Activated CD4-positive, CD25-positive, alpha-beta regulatory T cell treated with anti-CD3 and anti-CD28 coated beads, Interleukin-2, amount 50 U/mL, for 24 hours (primary cell): Measurements from ENCODE around the gene RFLNA.

Source experiments
- ATAC-seq, 2 donors: fragments of 150-1000 bp; cut with Tn5 transposase; one replicate each; pipeline ENCODE4 v1.10.0; 2021; ENCODE audit warnings: mild to moderate bottlenecking in 1 of 2, moderate library complexity in 1 of 2

RFLNA gene

GRCh38 chr12:124361996-124362395 lies 67.1 kb downstream of the RFLNA start:
- no peak for ATAC-seq

GRCh38 chr12:124363353-124363965 lies 68.6 kb downstream of the RFLNA start:
- ATAC-seq, result no peak

- ATAC-seq, result no peak
Measured at GRCh38 chr12:124364543-124364942, 69.7 kb downstream of the RFLNA start.
